ENCODE results near the gene RAB2B.

Gene RAB2B

DNA sequence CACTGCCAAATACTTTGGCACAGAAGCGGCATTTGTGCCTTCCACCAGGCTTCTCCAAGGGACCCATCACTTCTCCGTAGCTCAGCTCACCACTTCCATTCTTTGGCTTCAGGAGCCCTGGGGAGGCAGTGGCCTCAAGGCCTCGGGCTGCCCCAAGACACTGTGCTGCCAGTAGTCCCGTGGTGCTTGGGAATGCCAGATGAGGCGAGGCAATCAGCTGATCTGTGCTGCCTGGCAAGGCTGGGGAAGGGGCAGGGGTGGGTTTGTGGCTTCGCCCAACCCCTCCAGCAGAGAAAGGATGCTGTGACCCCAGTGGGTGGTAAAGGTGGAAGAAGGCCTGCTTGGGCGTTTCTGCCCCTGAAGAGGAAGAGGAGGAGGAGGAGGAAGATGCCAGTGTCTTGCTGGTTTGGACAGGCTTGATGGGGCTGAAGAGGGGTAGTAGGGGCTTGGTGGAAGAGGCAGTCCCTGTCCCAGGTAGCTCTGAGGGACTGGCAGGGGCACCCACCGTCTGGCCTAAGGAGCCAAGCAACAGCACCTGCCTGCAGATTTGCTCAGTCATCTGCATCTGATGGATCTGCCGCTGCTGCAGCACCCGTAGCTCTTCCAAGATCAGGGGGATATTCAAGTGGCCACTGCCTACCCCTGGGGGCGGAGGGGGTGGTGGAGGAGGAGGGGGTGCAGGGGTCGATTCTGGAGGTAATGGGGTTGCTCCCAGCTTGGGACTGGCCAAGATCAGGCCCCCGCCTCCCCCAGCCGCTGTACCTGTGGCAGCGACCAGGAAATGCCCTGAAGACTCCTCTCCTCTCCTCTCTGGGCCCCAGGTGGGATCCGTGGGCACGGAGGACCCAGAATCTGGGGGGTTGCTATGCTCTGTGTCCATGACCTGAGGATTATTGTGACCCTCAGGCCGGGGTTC is 48.1 kb upstream of the RAB2B start:
- no peaks in the 10 kb centered on the region for H3K9me3 ChIP-seq (ENCODE audit: insufficient read depth, low read length, severe bottlenecking)
- peaks cover 5% of the 10 kb centered on the region for H3K79me2 ChIP-seq (ENCODE audit: insufficient read depth, low read length)
- peak overlapping the region; percentile 82 for H3K4me2 ChIP-seq (ENCODE audit: insufficient read depth, low read length)
- no peak overlapping the region for H2AFZ ChIP-seq (ENCODE audit: low read depth, low read length)
- H3K4me1 ChIP-seq (ENCODE audit: insufficient read depth, low read length), result peaks cover 16% of the 10 kb centered on the region
- H3K27me3 ChIP-seq (ENCODE audit: insufficient read depth, low read length, poor library complexity), result no peaks in the 10 kb centered on the region
- H3K9ac ChIP-seq (ENCODE audit: low read depth, low read length), result peak overlapping the region; percentile 75; the same call in 1 of the 2 replicates
- H4K20me1 ChIP-seq (ENCODE audit: insufficient read depth, low read length), result no peaks in the 10 kb centered on the region
- no peak for TF ChIP-seq EZH2 (IDR thresholded peaks at IDR 0.05; ENCODE audit: borderline replicate concordance, low read depth, low read length, severe bottlenecking)
- TF ChIP-seq, protein P1, sequence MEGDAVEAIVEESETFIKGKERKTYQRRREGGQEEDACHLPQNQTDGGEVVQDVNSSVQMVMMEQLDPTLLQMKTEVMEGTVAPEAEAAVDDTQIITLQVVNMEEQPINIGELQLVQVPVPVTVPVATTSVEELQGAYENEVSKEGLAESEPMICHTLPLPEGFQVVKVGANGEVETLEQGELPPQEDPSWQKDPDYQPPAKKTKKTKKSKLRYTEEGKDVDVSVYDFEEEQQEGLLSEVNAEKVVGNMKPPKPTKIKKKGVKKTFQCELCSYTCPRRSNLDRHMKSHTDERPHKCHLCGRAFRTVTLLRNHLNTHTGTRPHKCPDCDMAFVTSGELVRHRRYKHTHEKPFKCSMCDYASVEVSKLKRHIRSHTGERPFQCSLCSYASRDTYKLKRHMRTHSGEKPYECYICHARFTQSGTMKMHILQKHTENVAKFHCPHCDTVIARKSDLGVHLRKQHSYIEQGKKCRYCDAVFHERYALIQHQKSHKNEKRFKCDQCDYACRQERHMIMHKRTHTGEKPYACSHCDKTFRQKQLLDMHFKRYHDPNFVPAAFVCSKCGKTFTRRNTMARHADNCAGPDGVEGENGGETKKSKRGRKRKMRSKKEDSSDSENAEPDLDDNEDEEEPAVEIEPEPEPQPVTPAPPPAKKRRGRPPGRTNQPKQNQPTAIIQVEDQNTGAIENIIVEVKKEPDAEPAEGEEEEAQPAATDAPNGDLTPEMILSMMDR (IDR thresholded peaks at IDR 0.05; ENCODE audit: borderline replicate concordance, extremely low read depth, low read length, poor library complexity, severe bottlenecking), result no peak
- DNase-seq (no peak), ATAC-seq (ENCODE audit: insufficient read depth, low read depth) (no peak)
- peak overlapping the region; percentile 20; the same call in 1 of the 2 replicates for H3K27ac ChIP-seq (ENCODE audit: low read length)
- H3K4me3 ChIP-seq (ENCODE audit: low read depth in 1 of 2, low read length in 2 of 2), result peak overlapping the region in 1 of 2 experiments; percentile 88; a peak in 2 of 4 replicates
- peaks cover 8% of the 10 kb centered on the region for H3K36me3 ChIP-seq (ENCODE audit: insufficient read depth, low read length)

DNA sequence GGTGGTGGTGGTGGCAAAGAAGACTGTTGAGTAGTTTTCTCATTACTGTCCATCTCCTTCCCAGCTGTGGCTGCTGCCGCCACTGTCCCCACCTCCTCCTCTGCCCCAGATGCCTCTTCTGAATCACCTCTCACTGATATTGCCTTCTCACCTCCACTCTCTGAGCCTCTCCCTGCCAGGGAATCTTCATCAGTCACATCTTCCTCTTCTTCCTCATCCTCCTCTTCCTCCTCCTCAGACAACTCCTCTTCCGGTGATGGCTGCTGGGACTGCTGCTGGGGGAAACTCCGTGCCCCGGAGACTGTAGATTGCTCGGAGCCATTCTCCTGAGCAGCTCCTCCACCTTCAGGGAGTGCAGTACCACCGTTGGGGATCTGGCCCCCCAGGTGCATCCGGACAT is 46.4 kb upstream of the RAB2B start:
- Histone ChIP-seq H3K9ac (ENCODE audit: low read depth, low read length) (no peak overlapping the region), H3K4me3 (ENCODE audit: low read depth in 1 of 2, low read length in 2 of 2) (no peak overlapping the region), H3K79me2 (ENCODE audit: insufficient read depth, low read length) (peaks cover 5% of the 10 kb centered on the region), H2AFZ (ENCODE audit: low read depth, low read length) (no peak overlapping the region), H3K27ac (ENCODE audit: low read length) (no peak overlapping the region), H3K27me3 (ENCODE audit: insufficient read depth, low read length, poor library complexity) (no peaks in the 10 kb centered on the region), H3K9me3 (ENCODE audit: insufficient read depth, low read length, severe bottlenecking) (no peaks in the 10 kb centered on the region), H3K4me2 (ENCODE audit: insufficient read depth, low read length) (no peak overlapping the region), H3K36me3 (ENCODE audit: insufficient read depth, low read length) (peaks cover 8% of the 10 kb centered on the region), H4K20me1 (ENCODE audit: insufficient read depth, low read length) (no peaks in the 10 kb centered on the region), H3K4me1 (ENCODE audit: insufficient read depth, low read length) (peaks cover 16% of the 10 kb centered on the region)
- TF ChIP-seq, protein P1 (IDR thresholded peaks at IDR 0.05; ENCODE audit: borderline replicate concordance, extremely low read depth, low read length, poor library complexity, severe bottlenecking), result no peak
- TF ChIP-seq EZH2 (IDR thresholded peaks at IDR 0.05; ENCODE audit: borderline replicate concordance, low read depth, low read length, severe bottlenecking), result no peak
- DNase-seq (no peak), ATAC-seq (ENCODE audit: insufficient read depth, low read depth) (no peak)

DNA sequence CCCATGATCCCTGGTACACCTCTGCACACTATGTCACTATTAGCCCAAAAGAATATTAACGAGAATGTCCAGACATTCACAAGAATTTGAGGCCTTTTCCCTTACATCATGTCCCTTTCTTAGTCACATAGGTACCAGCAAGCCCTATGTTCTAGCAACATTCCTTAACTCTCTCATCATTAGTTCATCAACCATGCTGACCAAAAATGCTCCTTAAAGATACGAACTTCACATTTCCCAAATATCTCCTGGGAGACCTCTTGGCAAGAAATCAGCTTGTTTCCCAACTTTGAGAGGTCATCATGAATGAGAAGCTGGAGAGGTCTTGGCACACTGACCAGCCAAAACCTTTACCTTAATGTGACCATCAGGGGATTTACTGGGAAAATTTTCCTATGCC is 44.7 kb upstream of the RAB2B start:
- Histone ChIP-seq H3K4me2 (ENCODE audit: insufficient read depth, low read length) (no peak overlapping the region), H3K79me2 (ENCODE audit: insufficient read depth, low read length) (peaks cover 5% of the 10 kb centered on the region)

More for the DNA sequence above, 44.7 kb upstream of the RAB2B start:
- Histone ChIP-seq H3K36me3 (ENCODE audit: insufficient read depth, low read length) (peaks cover 8% of the 10 kb centered on the region), H3K4me3 (ENCODE audit: low read depth in 1 of 2, low read length in 2 of 2) (no peak overlapping the region), H3K4me1 (ENCODE audit: insufficient read depth, low read length) (peaks cover 7% of the 10 kb centered on the region), H2AFZ (ENCODE audit: low read depth, low read length) (no peak overlapping the region), H4K20me1 (ENCODE audit: insufficient read depth, low read length) (no peaks in the 10 kb centered on the region), H3K27ac (ENCODE audit: low read length) (no peak overlapping the region), H3K9me3 (ENCODE audit: insufficient read depth, low read length, severe bottlenecking) (no peaks in the 10 kb centered on the region), H3K27me3 (ENCODE audit: insufficient read depth, low read length, poor library complexity) (no peaks in the 10 kb centered on the region), H3K9ac (ENCODE audit: low read depth, low read length) (no peak overlapping the region)
- no peak for ATAC-seq (ENCODE audit: insufficient read depth, low read depth)
- TF ChIP-seq, protein P1 (IDR thresholded peaks at IDR 0.05; ENCODE audit: borderline replicate concordance, extremely low read depth, low read length, poor library complexity, severe bottlenecking), result no peak
- TF ChIP-seq EZH2 (IDR thresholded peaks at IDR 0.05; ENCODE audit: borderline replicate concordance, low read depth, low read length, severe bottlenecking), result no peak
- no peak for DNase-seq
